GM21737 (cell line): ENCODE measurements around the gene ZNF354C.

Experiments
- ATAC-seq: cut with Tn5 transposase; IDR thresholded peaks from one replicate; pipeline ENCODE4 v1.9.1; 2021; ENCODE audit warnings: mild to moderate bottlenecking, moderate library complexity; ENCODE audit not compliant: unreplicated experiment

ZNF354C gene

GRCh38 chr5:179127136-179128040, 67.2 kb downstream of the ZNF354C start:
- no peak for ATAC-seq

GRCh38 chr5:179128041-179128365, 67.8 kb downstream of the ZNF354C start:
- ATAC-seq: no peak

DNA sequence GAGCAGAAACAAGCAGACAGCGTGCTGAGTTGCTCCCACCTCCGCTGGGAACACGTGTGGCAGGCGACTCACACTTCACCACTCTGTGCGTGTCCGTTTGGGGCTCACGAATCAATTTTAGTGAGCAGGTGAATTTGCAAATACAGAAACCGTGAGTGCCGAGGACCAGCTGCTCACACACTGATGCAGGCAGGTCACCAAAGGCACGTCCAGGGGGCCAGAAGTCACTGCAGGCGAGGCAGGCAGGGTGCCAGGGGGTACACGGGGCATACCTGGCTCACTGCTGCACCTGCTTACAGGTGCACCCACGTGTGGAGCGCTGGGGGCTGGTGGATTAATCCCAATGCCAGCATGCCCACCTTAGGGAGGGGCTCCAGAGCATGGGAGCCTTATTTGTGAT, 68.8 kb downstream of the ZNF354C start:
- no peak for ATAC-seq

- ATAC-seq: no peak
Measured at GRCh38 chr5:179129607-179130071, 69.5 kb downstream of the ZNF354C start.

DNA sequence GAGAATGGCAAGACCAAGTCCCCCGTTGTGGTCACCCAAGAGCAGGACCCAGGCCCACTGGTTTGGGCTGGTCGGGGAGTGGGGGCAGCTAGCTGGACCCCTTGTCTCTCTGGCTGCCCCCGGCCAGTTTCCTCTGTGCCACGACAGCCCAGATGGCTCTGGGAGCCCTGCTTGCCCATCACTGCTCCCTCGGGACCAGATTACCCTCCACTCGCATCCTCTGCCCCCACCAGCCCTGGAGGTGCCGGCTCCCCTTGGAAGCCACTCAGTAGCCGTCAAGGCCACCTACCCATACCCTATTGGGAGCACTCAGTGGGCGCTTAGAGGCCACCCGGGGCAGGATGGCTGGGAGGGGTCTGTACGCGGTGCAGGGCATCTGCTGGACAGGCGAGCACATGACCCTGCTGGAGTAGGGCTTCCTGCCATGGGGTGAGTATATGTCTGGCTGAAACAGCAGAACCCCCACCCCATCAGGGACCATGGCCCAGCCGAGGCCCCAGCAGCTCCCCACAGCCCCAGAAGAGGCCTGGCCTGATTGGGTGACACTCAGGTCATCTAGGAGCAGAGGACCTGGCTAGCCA, 70.0 kb downstream of the ZNF354C start:
- no peak for ATAC-seq

- no peak for ATAC-seq
Measured at GRCh38 chr5:179131321-179131835, 71.2 kb downstream of the ZNF354C start.

- ATAC-seq: no peak
Measured at GRCh38 chr5:179131886-179132585, 71.9 kb downstream of the ZNF354C start.

- ATAC-seq: no peak
Measured at GRCh38 chr5:179132586-179133355, 72.6 kb downstream of the ZNF354C start.
